GM12872 (cell line): ENCODE measurements around the gene IFIT2.

ENCODE experiments used
- CTCF ChIP-seq: IDR thresholded peaks from 3 replicates; pipeline ENCODE4 v1.5.1; 2011; ENCODE audit warnings: low read depth, mild to moderate bottlenecking, low read length, moderate library complexity; ENCODE audit not compliant: insufficient read depth

Gene IFIT2

GRCh38 chr10:89273680-89274079 is 28.2 kb upstream of the IFIT2 start:
- no peak for TF ChIP-seq CTCF

- no peak for TF ChIP-seq CTCF
Observed at GRCh38 chr10:89274928-89275327, 26.9 kb upstream of the IFIT2 start.

GRCh38 chr10:89275383-89275782 is 26.5 kb upstream of the IFIT2 start:
- no peak for TF ChIP-seq CTCF

GRCh38 chr10:89278034-89278535 is 23.8 kb upstream of the IFIT2 start:
- no peak for TF ChIP-seq CTCF

- no peak for TF ChIP-seq CTCF
Observed at GRCh38 chr10:89278900-89279392, 22.9 kb upstream of the IFIT2 start.

- TF ChIP-seq CTCF = no peak
Observed at GRCh38 chr10:89279421-89279869, 22.4 kb upstream of the IFIT2 start.

GRCh38 chr10:89280508-89280907 is 21.3 kb upstream of the IFIT2 start:
- TF ChIP-seq CTCF = no peak
